GM12892 (cell line): Measurements from ENCODE around the gene COG5.

ENCODE experiments used
- POLR2A ChIP-seq: IDR thresholded peaks from 2 replicates; pipeline ENCODE4 v1.6.1; 2011; ENCODE audit warnings: low read depth, low read length, control low read depth
- POLR2AphosphoS5 ChIP-seq: IDR thresholded peaks from 2 replicates; pipeline ENCODE4 v1.6.1; 2011; ENCODE audit warnings: low read depth, low read length, control low read depth
- TAF1 ChIP-seq: IDR thresholded peaks from 2 replicates; pipeline ENCODE4 v1.6.1; 2011; ENCODE audit warnings: low read depth, mild to moderate bottlenecking, control low read depth, low read length, borderline replicate concordance

DNA sequence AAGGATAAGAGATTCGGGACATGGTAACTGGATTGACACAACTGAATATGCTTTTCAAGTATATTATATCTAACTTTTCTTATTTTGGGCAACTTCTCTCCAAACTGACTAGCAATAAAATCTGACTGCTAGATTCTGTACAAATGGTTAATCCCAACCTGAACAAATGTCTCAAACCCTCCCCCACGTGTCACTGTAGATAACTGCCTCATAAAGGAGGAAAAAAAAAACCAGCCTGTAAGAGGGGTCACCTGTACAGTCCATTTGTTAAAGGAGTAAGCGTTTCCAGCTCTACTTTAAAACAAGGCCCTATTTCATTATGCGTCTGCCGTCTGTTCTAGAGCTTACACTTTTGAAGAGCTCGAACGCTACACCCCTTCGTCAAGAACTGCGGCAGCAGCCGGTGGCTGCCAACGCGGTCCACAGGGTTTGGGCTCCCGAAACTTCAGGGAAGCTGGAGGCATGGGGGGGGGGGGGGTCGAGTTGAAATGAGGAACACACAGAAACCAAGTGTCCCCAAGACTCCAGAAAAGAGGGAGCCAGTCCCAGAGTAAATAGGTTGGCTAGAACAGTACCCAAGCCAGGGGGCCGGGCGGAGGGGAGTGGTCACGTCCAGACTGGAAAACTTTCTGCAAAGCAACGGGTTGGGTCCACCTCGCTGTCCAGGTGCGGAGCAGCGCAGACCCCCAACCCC, 492 bp downstream of the COG5 start:
- TF ChIP-seq TAF1, result no peak
- TF ChIP-seq POLR2AphosphoS5, result no peak
- TF ChIP-seq POLR2A, result no peak
